ENCODE results near the gene RSPRY1. TPM values are rescaled to one million over a fixed set of nuclear protein-coding genes. Genes with fewer than 3 reads are reported as not detected.

RSPRY1 gene
- total RNA-seq, 2 experiments from 2014 or later, result 30.9 to 35.8 TPM

DNA sequence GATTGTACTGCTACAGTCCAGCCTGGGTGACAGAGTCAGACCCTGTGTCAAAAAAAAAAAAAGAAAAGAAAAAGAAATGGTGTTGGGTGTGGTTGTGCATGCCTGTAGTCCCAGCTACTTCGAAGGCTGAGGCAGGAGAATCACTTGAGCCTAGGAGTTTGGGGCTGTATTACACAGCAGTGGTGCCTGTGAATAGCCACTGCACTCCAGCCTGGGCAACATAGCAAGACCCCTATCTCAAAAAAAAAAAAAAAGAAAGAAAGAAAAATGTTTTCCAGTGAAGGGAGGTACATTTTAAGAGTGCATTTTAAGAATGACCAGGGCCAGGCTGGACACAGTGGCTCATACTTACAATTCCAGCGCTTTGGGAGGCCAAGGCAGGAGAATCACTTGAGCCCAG, 65.2 kb downstream of the RSPRY1 start:
- CTCF ChIA-PET, result interaction anchor here (0.9 to 1.4 kb wide), 2 partner anchors 49 to 166 kb away, joined by 3 read pairs; no protein-coding TSS in a partner anchor
- Mint-ChIP-seq H3K4me1 (ENCODE audit: low read depth) (no peaks in the 10 kb centered on the region), H3K9me3 (ENCODE audit: insufficient read depth) (no peaks in the 10 kb centered on the region), H3K27ac (no peak overlapping the region), H3K27me3 (ENCODE audit: low read depth) (no peaks in the 10 kb centered on the region), H3K36me3 (ENCODE audit: low read depth) (peaks cover 45% of the 10 kb centered on the region), H3K4me3 (no peak overlapping the region)
- ATAC-seq (no peak), DNase-seq (no peak)
- POLR2A ChIA-PET, result no interaction called here

DNA sequence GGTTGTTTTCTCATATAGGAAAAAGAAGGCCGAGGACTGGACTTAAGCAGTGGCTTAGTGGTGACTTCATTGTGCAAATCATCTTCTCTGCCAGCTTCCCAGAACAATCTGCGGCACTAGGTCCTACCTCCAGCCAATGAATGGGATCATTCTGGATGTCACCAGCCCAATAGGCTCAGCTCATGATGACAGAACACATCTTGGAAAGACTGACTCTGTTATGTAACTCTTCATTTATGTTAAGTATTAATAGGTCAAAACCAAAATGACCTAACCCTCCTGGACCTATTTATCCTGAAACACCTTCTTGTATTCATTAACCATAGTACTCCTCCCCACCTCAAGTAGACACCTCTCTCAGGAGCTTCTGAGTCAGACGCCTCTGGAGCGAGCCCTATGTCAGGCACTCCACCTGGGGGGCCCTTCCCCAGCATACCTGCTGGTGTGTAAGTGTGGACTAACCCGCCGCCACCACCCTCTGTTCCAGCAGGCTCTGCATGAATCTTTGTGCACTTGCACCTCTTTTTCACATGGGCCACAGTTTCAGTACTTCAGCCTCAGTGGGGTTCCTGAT, 66.1 kb downstream of the RSPRY1 start:
- H3K9me3 Mint-ChIP-seq (ENCODE audit: insufficient read depth), result no peaks in the 10 kb centered on the region
- ChIA-PET CTCF (interaction anchor here (1.4 kb wide), 1 partner anchor 48 kb away, joined by 3 read pairs; no protein-coding TSS in a partner anchor), POLR2A (no interaction called here)
- H3K27me3 Mint-ChIP-seq (ENCODE audit: low read depth), result no peaks in the 10 kb centered on the region
- H3K4me3 Mint-ChIP-seq, result no peak overlapping the region
- no peak for ATAC-seq
- H3K36me3 Mint-ChIP-seq (ENCODE audit: low read depth), result peaks cover 42% of the 10 kb centered on the region
- H3K4me1 Mint-ChIP-seq (ENCODE audit: low read depth), result no peaks in the 10 kb centered on the region
- DNase-seq, result no peak
- H3K27ac Mint-ChIP-seq, result no peak overlapping the region

DNA sequence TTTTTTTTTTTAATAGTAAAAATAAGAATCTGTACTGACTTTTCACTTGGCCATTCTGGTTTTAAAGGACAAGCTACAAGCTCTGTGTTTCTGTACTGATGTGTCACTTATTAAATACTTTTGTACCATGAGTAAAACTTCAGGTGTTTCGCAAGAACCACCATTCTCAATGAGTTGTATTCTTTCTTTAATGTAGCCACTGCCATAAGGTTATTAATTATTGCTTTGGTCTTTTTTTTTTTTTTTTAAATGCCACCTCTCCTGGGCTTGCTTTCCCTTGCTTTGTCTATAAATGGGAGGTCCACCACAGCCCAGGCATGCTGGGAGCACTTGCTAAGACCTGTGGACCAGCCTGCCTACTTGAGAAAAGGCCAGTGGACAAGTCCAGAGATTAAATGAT, 67.3 kb downstream of the RSPRY1 start:
- H3K4me1 Mint-ChIP-seq (ENCODE audit: low read depth), result peaks cover 3% of the 10 kb centered on the region
- ChIA-PET POLR2A (no interaction called here), CTCF (no interaction called here)
- DNase-seq (no peak), ATAC-seq (no peak)
- no peaks in the 10 kb centered on the region for H3K9me3 Mint-ChIP-seq (ENCODE audit: insufficient read depth)
- peaks cover 35% of the 10 kb centered on the region for H3K36me3 Mint-ChIP-seq (ENCODE audit: low read depth)
- H3K4me3 Mint-ChIP-seq, result no peak overlapping the region
- H3K27me3 Mint-ChIP-seq (ENCODE audit: low read depth), result no peaks in the 10 kb centered on the region
- no peak overlapping the region for H3K27ac Mint-ChIP-seq

DNA sequence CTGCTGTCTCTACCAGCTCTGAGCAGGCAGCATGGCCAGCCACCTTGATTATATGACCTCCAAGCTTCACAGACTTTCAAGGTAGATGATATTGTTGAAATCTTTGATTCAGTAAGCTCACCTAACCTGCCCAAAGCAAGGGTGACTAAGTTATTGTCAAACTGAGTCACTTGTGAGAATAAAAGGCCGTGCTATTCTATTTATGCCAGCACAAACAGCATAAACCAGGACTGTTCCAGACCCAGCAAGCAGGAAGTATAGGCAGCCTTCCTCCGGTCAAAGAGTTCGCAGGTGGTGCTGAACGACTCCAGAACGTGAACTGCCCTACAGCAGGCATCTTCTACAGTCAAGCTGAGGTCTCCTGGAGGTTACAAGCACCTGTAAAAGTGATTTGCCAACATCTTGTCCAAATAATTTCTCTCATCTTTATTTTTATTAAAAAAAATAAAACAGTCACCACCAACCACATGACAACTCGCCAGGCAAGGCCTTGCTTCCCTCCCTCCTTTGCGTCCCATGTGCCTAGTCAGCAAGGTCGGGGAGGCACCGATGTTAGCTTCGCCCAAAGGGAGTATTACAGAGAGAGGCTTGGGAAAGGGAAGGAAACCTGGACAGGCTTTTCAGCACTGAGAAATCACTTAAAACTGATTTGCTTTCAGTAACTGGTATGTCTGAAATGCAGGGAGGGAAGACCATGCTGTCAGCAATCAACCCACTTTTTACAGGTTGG, 69.7 kb downstream of the RSPRY1 start:
- no peak overlapping the region for H3K4me3 Mint-ChIP-seq
- ATAC-seq (no peak), DNase-seq (no peak)
- H3K27me3 Mint-ChIP-seq (ENCODE audit: low read depth), result no peaks in the 10 kb centered on the region
- no peaks in the 10 kb centered on the region for H3K9me3 Mint-ChIP-seq (ENCODE audit: insufficient read depth)
- H3K4me1 Mint-ChIP-seq (ENCODE audit: low read depth), result peaks cover 20% of the 10 kb centered on the region
- H3K36me3 Mint-ChIP-seq (ENCODE audit: low read depth), result peaks cover 17% of the 10 kb centered on the region
- H3K27ac Mint-ChIP-seq, result no peak overlapping the region
- ChIA-PET POLR2A (no interaction called here), CTCF (interaction anchor here (1.1 to 1.3 kb wide), 2 partner anchors 10 to 163 kb away, joined by 3 read pairs; no protein-coding TSS in a partner anchor)

DNA sequence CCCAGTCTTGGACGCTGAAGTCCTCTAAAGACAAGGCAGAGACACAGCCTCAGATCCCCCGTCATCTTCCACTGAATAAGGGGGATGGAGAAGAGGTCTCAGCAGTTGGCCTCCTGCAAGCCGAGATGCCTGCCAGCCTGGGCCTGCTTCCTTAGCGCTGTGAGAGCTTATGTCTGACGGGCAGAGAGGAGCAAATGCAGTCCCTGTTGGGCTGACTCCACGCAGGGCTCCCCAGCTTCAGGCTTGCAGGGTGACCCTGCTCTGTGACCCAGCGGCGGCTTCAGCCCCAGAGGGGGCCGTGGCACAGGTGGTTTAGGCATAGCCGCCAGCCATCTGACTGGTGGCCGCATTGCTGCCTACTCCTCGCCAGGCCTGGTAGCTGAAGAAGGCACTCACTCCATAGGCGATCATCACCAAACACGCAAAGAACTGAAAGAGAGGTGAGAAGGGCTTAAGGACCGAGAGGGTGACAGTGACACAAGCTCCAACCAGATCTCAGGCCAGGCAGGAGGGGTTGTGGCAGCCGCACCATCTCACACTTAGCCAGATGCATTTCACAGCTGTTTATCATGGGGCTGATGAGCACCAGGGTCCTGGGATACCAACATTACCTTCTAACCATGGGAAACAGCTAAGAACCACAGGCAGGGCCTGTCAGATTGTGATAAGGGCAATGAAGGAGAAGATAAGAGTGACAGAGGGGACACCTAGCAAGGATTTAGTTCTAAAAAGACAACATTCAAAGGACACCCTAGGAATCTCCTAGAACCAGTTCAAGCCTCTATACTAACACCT, 70.7 kb downstream of the RSPRY1 start:
- peaks cover 22% of the 10 kb centered on the region for H3K4me1 Mint-ChIP-seq (ENCODE audit: low read depth)
- CTCF ChIA-PET, result interaction anchor here (1.0 to 1.3 kb wide), 4 partner anchors 9 to 162 kb away, joined by 3 read pairs; no protein-coding TSS in a partner anchor
- POLR2A ChIA-PET, result interaction anchor here (1.3 kb wide), 1 partner anchor 12 kb away, joined by 7 read pairs; the partner anchor contains the start of gene ARL2BP
- no peak overlapping the region for H3K4me3 Mint-ChIP-seq
- ATAC-seq (no peak), DNase-seq (no peak)
- no peaks in the 10 kb centered on the region for H3K27me3 Mint-ChIP-seq (ENCODE audit: low read depth)
- H3K27ac Mint-ChIP-seq, result no peak overlapping the region
- H3K9me3 Mint-ChIP-seq (ENCODE audit: insufficient read depth), result no peaks in the 10 kb centered on the region
- H3K36me3 Mint-ChIP-seq (ENCODE audit: low read depth), result peaks cover 13% of the 10 kb centered on the region

DNA sequence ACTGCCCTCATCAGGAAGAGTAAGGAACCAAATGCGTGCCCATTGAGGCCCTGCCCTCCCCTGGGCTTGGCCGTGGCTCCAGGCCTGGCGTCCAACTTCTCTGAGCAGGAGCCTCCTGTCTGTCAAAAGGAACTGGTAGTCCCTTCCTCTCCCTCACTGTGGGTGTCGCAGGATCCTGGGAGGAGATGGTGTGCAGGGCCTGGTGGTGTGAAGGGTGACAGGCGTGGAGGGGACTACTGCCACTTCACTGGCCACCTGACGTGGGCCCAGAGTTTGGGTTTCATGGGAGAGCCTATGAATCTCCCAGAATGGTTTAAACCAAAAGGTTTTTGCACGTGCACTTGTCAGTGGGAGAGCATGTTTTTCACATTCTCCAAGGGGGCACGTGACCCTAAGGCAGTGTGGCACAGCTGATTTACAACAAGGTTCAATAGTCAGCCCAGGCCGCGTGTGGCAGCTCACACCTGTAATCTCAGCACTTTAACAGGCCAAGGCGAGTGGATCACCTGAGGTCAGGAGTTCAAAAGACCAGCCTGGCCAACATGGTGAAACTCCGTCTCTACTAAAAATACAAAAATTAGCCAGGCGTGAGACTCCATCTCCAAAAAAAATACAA, 71.4 kb downstream of the RSPRY1 start:
- H3K4me3 Mint-ChIP-seq, result no peak overlapping the region
- no peak overlapping the region for H3K27ac Mint-ChIP-seq
- H3K9me3 Mint-ChIP-seq (ENCODE audit: insufficient read depth), result no peaks in the 10 kb centered on the region
- peaks cover 22% of the 10 kb centered on the region for H3K4me1 Mint-ChIP-seq (ENCODE audit: low read depth)
- ChIA-PET CTCF (interaction anchor here (1.0 to 1.1 kb wide), 2 partner anchors 10 to 159 kb away, joined by 3 read pairs; no protein-coding TSS in a partner anchor), POLR2A (interaction anchor here (1.3 kb wide), 1 partner anchor 12 kb away, joined by 7 read pairs; the partner anchor contains the start of gene ARL2BP)
- no peaks in the 10 kb centered on the region for H3K27me3 Mint-ChIP-seq (ENCODE audit: low read depth)
- H3K36me3 Mint-ChIP-seq (ENCODE audit: low read depth), result peaks cover 6% of the 10 kb centered on the region
- DNase-seq (no peak), ATAC-seq (no peak)

DNA sequence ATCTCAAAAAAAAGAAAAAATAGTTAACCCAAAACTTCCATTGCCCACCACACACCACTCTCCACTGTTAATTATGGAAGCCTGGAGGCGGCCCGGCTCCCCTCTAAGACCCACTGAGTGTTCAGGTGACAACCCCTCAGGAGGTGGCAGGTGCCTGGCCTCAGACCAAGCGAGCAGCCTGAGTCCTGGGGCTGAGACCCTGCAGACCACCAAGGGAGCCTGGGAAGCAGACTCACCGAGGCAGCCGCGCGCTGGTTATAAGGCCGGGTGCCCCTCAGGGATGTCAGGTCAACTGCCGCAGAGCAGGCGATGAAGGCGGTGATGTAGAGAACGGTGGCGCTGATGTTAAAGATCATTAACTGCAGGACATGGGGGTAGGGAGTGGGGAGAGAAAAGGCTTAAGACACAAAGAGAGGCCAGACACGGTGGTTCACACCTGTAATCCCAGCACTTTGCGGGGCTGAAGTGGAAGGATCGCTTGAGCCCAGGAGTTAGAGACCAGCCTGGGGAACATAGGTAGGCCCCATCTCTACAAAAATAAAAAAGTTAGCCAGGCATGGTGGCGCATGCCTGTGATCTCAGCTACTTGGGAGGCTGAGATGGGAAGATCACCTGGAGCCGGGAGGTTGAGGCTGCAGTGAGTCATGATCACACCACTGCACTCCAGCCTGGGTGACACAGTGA, 72.2 kb downstream of the RSPRY1 start:
- POLR2A ChIA-PET, result no interaction called here
- ATAC-seq, result no peak
- H3K4me3 Mint-ChIP-seq, result no peak overlapping the region
- H3K36me3 Mint-ChIP-seq (ENCODE audit: low read depth), result no peaks in the 10 kb centered on the region
- H3K9me3 Mint-ChIP-seq (ENCODE audit: insufficient read depth), result no peaks in the 10 kb centered on the region
- no peak overlapping the region for H3K27ac Mint-ChIP-seq
- H3K4me1 Mint-ChIP-seq (ENCODE audit: low read depth), result peaks cover 22% of the 10 kb centered on the region
- H3K27me3 Mint-ChIP-seq (ENCODE audit: low read depth), result no peaks in the 10 kb centered on the region
- CTCF ChIA-PET, result no interaction called here
- DNase-seq, result no peak

DNA sequence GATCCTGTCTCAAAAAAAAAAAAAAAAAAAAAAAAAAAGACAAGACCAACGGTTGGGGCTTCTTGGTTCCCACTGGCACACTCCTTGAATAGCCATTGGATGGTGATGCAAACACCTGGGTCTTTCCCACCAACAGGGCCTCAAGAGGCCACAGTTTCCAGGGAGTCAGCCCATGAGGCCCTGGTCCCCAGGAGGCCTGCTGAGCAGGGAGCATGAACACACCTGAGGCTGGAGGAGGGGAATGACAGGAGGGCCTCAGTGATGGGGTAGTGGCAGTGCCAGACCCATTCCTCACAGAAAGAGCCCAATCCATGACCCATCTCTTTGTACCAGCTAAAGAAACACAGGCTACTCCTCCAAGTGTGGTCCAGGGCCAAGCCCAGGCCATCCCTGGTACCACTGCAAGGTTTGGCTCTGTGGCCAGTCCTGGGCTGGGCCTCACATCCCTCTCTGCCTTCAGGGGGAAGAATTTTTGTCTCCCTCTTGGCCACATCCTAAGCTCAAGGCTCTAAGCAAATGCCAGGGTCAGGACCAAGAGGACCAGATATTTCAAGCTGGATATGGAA, 72.9 kb downstream of the RSPRY1 start:
- no peak overlapping the region for H3K27ac Mint-ChIP-seq
- no peaks in the 10 kb centered on the region for H3K27me3 Mint-ChIP-seq (ENCODE audit: low read depth)
- H3K4me3 Mint-ChIP-seq, result no peak overlapping the region
- ATAC-seq, result no peak
- H3K4me1 Mint-ChIP-seq (ENCODE audit: low read depth), result peaks cover 22% of the 10 kb centered on the region
- no peaks in the 10 kb centered on the region for H3K36me3 Mint-ChIP-seq (ENCODE audit: low read depth)
- CTCF ChIA-PET, result no interaction called here
- no peak for DNase-seq
- no peaks in the 10 kb centered on the region for H3K9me3 Mint-ChIP-seq (ENCODE audit: insufficient read depth)
- POLR2A ChIA-PET, result no interaction called here

DNA sequence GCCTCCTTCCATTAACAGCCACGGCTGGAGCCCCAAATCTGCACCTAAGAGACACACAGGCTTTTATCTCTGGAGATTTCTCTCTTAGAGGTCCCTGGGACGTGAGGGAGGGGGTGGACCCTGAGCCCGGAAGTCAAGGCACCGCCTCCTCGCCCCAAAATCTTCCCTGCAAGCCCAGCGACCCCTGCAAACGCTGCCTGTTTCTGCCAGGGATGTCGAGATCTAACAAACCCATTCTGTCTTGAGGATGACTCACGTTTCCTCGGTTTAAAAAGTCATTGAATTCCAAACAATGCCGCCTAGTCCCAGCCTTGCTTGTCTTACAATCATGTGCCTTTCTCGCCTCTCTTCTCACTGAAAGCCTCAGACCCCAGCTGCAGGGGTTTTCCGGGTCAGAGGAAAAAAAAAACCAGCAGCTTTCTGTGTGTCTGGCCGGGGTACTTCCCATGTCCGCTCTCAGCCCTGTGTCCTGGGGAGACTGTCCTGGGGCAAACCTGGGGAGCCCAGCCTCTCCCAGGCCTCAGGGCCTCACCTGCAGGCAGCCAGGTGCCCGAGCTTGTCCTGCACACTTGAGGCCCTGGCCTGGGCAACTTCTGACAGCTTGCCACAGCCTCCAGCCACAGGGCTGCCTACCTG, 74.3 kb downstream of the RSPRY1 start:
- Mint-ChIP-seq H3K27ac (peak overlapping the region; percentile 82), H3K4me3 (peak overlapping the region; percentile 40), H3K27me3 (ENCODE audit: low read depth) (no peaks in the 10 kb centered on the region), H3K36me3 (ENCODE audit: low read depth) (no peaks in the 10 kb centered on the region), H3K4me1 (ENCODE audit: low read depth) (peaks cover 28% of the 10 kb centered on the region), H3K9me3 (ENCODE audit: insufficient read depth) (no peaks in the 10 kb centered on the region)
- peak; percentile 49 for DNase-seq
- POLR2A ChIA-PET, result no interaction called here
- CTCF ChIA-PET, result interaction anchor here (0.7 to 1.3 kb wide), 2 partner anchors 12 to 202 kb away, joined by 3 read pairs; partner anchors contain the start of gene POLR2C
- peak; percentile 50 for ATAC-seq

DNA sequence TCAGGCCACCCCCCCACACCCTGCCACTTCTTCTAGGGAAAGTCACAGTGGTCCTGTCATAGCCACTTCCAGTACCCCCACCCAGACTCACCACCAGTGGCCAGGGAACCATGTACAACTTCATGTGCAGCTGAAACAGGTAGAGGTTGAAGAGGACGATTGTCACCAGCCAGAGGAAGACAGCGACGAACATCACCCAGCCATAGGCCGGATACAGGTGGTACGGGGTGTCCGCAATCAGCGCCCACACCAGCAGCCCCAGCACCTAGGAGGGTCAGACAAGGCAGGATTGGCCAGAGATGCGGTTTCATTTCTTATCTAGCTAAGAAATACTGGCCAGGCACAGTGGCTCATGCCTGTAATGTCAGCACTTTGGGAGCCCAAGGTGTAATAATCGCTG, 75.7 kb downstream of the RSPRY1 start:
- Mint-ChIP-seq H3K4me3 (no peak overlapping the region), H3K36me3 (ENCODE audit: low read depth) (no peaks in the 10 kb centered on the region), H3K27me3 (ENCODE audit: low read depth) (no peaks in the 10 kb centered on the region), H3K9me3 (ENCODE audit: insufficient read depth) (no peaks in the 10 kb centered on the region), H3K4me1 (ENCODE audit: low read depth) (peaks cover 40% of the 10 kb centered on the region), H3K27ac (peak overlapping the region; percentile 52)
- no peak for ATAC-seq
- CTCF ChIA-PET, result interaction anchor here (1.5 kb wide), 1 partner anchor 258 kb away, joined by 3 read pairs; no protein-coding TSS in a partner anchor
- POLR2A ChIA-PET, result no interaction called here
- DNase-seq, result no peak
